Left forelimb (tissue), 1 donor: ENCODE results near the gene ALG3.

Source experiments
- DNase-seq: peaks from one replicate; pipeline ENCODE4 v3.0.0-alpha.2; 2018; ENCODE audit warnings: low spot score

Gene ALG3

DNA sequence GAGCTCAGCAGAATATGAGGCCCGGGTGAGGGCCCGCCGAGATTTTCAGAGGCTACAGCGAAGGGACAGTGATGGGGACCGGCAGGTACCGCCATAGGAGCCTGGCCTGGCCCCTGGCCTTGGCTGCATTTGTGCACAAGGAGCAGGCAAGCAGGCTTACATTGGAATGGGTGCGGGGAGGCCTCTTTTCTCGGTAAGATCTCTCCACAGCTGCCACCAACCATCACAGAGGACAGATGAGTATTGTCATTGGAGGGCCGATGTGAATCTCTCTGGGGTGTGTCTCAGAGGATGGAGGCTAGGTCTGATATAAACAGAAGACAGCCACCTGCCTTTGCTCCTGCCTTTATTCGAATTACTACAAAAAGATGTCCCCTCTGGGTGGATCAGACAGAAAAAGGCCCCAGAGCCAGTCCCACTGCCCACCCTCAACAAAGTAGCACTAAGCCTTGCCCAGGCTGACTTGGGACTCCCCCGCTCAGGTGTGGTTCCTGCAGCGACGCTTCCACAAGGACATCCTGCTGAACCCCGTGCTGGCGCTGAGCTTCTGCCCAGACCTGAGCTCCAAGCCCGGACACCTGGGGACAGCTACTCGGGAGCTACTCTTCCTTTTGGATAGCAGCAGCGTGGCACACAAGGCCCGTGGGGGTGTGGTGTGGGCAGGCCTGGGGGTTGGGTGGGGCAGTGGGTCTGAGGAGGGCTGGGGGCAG, 13.9 kb downstream of the ALG3 start:
- DNase-seq: no peak

DNA sequence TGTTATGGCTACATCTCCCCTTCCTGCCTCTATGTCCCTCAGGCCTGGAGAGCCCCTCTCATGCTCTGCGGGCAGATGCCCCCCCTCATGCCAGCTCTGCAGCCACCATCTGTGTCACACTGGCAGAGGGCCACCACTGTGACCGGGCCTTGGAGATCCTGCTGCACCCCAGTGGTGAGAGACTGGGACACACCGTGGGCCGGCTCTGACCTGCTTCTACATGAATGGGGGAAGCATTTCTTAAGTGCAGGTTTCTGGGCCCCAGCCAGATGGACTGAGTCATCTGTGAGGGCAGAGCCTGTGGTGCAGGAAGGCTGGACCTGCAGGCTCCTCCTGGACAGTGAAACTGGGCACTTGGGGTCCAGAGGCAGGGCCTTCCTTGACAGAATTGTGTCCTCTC, 14.5 kb downstream of the ALG3 start:
- DNase-seq: no peak

DNA sequence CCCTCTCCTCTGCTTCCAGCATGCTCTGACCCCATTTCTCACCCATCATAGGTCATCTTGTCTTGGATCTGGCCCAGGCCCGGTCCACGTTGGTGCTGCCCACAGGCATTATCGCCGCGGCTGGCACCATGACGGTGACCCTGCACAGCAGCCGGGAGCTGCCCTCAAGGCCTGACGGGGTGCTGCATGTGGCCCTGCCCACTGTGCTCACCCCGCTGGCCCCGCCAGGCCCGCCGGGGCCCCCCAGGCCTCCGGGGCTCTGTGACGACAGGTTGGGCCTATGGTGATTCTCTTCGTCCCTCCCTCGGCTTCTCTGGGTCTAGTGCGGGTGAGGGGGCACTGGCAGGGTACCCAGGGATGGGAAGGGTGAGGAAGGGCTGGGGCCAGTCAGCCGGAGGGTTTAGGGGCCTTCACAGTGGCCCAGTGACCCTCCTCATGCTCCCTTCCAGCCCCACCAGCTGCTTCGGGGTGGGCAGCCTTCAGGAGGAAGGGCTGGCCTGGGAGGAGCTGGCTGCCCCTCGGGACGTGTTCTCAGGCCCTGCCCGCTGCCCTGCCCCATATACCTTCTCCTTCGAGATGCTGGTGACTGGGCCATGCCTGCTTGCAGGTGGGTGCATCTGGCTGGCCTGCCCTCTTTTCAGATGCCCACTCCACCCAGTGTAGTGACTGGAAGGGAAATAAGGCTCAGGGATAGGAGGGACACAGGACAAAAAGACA, 15.5 kb downstream of the ALG3 start:
- no peak for DNase-seq

DNA sequence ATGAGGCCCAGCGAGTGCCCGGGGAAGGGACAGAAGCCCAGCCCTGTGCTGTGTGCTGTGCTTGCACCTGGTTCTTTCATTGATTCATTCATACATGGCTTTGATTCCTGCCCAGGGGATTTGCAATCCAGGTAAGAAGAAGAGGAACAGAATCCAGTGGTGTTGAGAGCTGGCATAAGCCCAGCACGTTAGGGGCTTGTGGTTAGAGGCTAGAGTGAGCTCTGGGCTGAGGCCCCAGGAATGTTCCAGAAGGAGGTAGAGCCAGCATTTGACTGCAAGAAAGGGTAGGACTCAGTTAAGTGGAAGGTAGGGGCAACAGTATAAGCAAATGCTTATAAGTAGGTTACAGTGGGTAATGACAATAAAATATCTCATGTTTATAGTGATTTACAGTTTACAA, 17.1 kb downstream of the ALG3 start:
- DNase-seq: no peak

DNA sequence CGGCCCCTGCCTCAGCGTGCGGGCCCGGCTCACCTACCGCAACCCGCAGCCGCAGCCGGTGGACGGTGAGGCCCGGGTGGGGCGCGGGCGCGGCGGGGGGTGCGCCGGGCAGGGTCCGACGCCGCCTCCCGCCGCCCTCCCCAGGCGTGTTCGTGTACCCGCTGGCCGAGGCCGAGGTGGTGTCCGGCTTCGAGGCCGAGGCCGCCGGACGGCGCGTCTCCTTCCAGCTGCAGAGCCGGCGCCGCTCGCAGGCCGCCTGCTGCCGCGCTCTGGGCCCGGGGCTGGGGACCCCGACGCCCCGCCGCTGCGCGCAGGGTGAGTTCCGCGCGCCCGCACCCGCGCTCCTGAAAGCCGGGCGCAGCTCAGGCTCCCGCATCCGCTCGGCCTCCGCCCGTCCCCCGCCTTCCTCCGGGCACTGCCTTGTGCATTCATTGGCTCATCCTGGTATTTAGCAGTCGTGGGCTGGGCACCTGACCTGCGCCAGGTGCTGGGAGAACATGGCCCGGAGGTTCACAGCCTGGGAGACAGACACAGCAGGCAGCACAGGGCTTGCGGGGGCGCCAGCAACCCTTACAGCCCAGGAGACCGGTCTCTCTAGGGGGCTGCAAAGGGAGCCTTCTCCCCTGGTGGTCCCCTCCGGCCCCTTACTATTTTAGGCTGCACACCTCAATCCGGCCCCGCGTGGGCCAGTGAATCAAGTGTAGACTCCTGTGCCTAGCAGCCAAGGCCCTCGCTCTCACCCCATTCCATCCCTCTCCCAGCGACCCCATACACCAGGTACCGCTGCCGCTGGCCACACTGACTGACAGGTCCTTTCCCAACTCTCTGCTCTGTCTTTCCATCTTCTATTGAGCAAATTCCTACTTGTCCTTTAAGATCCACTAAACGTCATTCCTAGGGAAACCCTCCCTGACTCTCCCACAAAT, 17.9 kb downstream of the ALG3 start:
- DNase-seq: no peak

DNA sequence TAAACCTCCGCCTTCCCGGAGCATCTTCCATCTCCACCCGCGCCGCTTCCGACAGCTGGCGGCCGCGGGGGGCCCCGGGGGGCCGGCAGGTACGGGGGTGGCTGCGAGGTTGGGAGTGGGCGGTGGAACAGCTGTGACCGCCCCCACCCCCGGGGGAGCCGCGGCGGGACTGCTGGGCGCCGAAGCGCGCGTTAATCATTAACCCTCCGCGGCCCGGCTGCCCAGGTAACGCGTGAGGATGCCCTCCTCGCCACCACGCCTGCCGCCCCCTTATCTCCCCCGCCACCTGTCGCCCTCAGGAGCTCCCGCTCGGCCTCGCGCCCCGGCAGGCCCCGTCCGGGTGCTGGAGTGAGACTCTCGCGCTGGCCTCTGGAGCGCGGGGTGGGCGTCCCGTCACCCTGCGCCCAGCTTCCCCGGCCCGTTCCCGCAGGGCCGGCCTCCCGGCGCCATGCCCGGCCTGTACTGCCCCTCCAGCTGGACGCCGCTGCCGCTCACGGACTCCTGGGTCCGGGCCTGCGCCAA, 18.6 kb downstream of the ALG3 start:
- no peak for DNase-seq

DNA sequence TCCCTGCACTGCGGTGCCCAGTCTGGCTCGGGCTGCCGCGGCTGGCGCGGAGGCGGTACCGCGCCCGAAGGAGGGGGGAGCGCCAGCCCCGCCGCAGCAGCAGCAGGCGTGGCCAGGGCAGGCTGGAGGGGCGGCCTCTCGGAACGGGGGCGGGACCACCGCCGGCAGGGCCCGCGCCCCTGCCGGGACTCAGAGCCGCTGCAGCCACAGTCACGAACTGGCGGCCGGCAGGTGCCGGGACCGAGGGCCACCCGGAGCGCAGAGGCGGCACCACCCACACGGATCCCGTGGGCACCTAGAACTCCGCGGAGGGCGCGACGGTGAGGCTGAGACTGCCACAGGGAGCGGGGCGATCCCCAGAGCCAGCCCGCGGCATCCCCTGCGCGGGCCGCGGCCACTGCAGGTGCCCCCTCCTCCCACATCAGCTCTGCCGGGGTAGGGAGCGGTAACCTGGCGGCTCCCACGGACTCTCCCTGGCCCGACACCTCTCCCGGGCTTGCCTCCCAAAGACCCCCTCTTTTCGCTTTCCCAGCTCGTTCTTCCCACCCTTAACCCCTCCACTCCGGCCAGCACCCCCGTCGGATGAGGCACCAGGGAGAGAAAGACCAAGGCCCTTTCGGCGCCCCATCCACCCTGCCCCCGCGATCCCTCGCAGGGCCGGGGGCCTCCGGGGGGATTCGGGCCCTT, 19.2 kb downstream of the ALG3 start, which contains the start of gene VWA5B2:
VWA5B2 (plus strand) TSS at position 192 of the 687 bp plus-strand sequence. CDS start 944 bp downstream, outside the sequence.
- no peak for DNase-seq

DNA sequence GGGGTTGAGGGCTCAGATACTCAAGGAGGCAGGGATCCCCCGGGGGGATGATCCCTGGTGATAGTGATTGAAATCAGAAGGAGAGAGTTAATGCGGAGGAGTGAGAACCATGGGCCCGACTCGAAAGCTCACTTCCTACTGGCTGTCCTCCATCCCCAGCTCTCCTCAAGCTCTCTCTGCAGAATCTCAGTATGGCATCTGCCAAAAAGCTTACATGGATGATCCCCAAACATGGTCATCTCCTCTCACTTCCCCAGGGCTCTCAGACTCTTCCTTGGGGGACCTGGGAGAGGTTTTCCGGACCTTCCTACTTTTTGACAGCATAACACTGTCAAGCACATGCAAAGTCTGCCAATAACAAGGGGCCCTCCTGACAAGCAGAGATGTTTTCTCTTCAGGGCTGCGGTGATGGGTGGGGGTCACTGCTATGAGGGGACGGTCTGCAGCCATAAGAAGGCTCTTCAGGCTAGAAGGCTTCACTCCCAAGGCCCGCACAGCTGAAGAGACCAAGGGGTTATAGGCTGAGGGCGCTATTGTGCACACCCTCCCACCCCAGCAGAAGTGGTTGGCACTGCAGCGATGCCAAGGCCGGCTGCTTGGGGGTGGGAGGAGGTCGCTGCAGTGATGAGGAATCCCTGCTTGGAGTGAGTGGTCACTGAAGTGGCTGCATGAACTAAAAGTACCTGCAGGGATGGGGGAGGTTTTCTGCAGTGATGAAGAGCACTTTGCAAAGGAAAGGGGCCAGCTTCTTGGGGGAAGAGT, 20.2 kb downstream of the ALG3 start:
- DNase-seq: no peak

DNA sequence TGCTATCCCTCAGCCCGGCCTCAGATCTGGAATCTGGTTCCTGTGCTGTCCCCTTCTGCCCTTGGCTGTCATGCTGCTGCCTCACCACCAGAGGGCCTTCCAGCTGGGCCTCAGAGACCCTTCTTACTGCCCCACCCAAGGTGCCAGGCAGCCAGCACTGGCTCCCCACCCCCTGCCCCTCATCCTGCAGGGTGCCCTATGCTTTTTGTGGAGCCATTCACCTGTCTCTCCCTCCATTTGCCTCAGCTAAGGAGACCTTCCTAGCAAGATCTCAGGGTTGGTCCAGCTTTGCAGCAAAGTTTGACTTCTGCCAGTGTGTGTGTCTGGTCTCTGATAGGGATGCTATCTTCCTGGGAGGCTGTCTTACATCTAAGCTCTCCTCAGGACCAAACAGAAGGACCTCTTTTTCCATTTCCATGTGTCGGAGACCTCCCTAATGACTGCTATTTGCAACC, 21.3 kb downstream of the ALG3 start:
- DNase-seq: no peak

DNA sequence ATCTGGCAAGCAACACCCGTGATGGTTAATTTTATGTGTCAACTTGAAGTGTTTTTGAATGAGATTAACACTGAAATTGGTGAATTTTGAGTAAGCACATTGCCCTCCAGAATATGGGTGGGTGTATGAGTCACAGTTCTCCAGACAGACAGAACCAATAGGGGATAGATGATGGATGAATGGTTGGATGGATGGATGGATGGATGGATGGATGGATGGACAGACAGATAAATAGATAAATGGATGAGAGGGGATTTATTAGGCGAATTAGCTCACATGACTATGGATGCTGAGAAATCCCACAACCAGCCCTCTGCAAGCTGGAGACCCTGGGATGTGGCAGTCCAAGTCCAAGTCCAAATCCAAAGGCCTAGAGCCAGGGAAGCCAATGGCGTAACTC, 24.8 kb downstream of the ALG3 start:
- DNase-seq: no peak

DNA sequence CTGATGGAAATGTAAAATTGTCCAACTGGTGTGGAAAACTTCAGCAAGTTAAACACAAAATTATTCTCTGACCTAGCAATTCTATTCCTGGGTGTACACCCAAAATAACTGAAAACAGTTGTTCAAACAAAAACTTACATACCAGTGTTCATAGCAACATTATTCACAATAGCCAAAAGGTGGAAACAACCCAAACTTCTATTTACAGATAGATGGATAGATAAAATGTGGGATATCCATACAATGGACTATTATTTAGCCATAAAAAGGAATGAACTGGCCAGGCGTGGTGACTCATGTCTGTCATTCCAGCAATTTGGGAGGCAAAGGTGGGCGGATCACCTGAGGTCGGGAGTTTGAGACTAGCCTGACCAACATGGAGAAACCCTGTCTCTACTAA, 26.2 kb downstream of the ALG3 start:
- no peak for DNase-seq

DNA sequence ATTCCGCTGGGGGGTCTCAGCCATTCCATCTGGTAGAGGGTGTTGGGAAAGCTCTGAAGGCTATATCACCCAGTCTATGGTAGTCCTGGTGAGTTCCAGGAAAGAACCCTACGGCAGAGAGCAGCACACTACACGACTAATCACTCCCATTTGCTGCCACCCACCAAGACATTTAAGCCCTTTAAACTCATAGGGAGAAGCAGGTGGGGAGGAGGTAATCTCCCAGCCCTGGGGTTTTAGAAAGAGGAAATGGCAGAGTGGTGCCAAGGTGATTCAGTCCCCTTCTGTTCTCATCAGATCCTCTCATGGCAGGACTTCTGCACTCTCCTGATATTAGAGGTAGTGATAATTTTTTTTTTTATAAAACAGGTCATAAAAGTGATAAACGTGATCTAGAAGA, 29.9 kb downstream of the ALG3 start:
- no peak for DNase-seq

DNA sequence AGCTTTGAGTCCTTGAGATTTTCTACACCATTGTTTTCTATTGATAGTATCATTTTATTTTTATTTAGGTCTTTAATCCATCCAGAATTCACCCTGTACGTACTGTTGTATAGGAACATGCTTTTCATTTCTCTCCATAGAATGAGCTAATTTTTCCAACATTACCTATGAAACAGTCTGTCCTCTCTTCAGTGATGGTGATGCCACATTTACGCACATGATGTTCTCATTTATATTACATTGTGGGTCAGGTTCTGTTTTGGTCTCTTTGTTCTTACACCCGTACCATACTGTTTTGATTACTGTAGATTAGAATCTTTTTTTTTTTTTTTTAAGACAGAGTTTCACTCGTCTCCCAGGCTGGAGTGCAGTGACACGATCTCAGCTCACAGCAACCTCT, 37.0 kb downstream of the ALG3 start:
- no peak for DNase-seq

DNA sequence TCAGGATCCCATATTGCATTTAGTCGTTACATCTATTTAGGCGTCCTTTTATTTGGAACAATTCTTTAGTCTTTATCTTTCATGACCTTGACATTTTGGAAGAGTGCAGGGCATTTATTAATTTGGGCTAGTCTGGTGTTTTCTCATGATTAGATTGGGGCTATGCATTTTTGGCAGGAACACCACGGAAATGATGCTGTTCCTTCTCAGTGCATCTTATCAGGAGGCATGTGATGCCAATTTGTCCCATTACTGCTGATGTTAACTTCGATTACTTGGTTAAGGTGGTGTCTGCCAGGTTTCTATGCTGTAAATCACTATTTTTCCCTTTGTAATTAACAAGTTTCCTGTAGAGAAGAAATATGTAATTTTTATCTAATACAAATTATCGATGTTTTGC, 37.5 kb downstream of the ALG3 start:
- no peak for DNase-seq

DNA sequence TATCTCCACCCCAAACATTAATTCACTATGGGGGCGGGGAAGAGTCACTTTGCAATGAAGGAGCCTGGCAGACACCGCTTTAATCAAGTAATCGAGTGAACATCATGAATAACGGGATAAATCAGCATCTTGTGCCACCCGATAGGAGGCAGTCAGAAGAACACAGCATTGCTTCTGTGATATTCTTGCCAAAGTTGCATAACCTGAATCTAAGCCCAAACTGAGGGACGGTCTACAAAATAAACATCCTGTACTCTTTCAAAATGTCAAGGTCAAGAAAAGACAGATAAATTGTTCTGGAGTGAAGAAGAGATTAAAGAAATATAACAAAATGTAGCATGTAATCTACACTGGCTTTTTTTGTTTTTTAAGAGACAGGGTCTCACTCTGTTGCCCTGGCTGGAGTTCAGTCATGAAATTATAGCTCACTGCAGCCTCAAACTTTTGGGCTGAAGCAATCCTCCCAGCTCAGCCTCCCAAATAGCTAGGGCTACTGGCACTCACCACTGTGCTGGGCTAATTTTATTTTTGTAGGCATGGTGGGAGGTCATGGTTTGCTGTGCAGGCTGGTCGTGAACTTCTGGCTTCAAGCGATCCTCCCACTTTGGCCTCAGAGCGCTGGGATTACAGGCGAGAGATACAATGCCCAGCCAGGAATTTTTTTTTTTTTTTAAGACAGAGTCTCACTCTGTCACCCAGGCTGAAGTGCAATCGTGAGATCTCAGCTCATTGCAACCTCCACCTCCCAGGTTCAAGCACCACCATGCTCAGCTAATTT, 39.4 kb downstream of the ALG3 start:
- DNase-seq: no peak

DNA sequence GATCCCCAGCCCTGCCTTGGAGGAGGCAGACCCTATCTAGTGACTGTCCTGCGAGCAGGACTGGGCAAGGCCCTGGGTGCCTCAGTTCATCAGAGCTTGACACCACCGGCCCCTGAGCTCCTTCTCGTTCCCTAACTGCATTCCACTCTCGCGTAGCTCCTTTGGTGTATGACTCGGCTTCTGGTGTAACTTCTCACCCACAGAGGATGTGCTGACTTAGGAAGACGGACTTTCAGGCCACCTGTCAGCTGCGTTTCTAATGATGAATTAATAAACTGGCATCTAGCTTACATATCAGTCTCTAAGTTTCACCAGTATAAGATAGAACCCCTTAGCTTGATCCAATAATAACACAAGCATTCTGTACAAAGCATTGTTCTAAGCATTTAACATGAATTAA, 45.2 kb downstream of the ALG3 start:
- no peak for DNase-seq

DNA sequence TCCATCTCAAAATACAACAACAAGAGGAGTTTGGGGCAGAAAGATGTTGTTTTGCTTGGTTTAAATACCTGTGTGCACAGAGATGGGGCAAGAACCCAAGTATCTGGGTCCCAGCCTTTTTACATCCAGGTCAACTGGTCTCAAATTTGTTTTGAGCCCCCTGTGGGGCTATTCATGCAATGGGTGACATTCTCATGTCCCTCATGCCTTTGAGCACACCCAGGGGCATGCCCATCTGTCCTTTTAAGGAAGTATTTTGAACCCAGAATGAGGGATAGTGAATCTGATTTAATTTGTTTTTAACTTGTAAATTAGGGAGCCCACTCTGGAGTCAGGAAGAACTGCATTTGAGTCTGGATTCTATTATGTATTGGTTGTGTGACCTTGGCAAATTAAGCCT, 47.9 kb downstream of the ALG3 start:
- DNase-seq: no peak

DNA sequence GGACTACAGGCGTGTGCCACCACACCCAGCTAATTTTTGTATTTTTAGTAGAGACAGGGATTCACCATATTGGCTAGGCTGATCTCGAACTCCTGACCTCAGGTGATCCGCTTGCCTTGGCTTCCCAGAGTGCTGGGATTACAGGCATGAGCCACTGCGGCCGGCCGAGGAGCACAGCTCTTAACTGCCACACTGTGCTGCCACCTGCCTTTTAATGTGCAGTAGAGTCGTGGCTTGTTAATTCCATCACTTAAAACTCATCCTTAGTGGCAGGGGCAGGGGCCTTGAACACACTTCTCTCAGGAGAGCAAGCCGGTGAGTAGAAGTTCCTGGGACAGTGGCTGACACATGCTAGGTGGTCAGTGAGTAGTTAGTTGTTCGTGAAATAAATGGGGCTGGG, 50.3 kb downstream of the ALG3 start:
- DNase-seq: no peak

DNA sequence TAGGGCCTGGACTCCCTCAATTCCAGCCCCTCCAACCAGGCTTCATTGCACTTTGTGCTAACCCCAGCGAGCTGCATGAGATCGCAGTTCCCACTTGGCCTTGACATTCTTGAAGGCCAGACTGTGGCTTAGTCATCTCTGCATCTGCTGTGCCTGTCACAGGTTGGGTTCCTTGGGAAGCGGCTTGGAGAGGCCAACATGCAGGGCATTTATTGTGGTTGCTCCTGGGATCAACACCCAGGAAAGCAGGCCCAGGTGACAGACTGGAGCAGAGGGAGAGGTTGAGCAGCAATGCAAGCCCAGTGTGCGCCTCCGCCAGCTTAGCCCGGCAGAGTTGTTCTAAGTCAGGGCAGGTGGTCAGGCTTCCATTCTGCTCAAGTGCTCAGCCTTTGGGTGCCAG, 52.2 kb downstream of the ALG3 start:
- no peak for DNase-seq

DNA sequence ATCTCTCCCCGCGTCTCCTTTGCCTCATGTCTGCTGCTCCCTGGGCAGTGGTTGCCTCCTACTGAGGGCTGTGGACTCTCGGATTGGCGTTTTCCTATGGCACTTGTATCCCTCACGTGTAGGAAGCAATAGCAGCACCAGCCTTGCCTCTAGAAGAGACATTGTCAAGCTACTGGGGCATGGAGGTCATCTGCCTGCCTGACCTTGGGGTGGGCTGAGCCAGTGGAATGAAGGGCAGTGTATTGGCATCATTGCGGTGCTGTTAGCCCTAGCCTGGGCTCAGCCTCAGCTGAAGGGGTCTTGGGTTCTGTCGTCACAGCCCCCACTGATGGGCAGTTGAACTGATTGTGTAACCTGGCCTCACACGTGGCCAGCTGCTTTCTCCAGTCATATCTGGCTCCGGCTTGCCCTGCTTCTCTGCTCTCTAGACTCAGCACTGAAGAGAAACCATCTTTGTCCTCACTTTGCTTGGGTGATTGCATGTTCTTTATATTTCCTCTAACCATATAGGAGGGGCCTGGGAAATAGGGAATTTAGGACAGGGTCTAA, 54.7 kb downstream of the ALG3 start:
- no peak for DNase-seq
